GOT3 (cell line): ENCODE results near the gene JAM3.
"Not testable (repeated sequence)": the region's sequence is repeated elsewhere in the genome, so short reads cannot be mapped to it uniquely, and the experiment has no call there.

ENCODE experiments used
- DNase-seq: peaks from one replicate; lab custom pipeline; 2025; ENCODE audit warnings: mixed read lengths; lab: John Stamatoyannopoulos, UW

JAM3 gene

GRCh38 chr11:134062265-134063123 lies 6.4 kb upstream of the JAM3 start:
- no peak for DNase-seq

DNA sequence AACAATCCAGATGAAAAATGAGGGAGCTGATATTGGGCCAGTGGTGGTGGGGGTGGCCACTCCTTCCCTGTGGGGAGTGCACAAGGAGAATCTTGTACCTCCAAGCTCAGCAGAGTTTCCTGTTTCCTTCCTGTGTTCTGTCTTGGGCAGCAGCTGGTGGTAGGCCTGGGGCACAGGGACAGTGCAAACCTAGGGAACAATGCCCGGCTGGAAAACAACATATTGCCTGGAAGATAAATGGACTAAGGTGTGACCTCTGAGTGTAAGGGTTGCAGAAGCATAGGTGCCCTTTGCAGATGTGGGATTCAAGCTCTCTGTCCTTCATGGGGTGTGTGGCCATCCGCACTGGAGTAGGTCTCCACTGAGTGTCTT lies 5.8 kb upstream of the JAM3 start:
- DNase-seq: no peak

DNA sequence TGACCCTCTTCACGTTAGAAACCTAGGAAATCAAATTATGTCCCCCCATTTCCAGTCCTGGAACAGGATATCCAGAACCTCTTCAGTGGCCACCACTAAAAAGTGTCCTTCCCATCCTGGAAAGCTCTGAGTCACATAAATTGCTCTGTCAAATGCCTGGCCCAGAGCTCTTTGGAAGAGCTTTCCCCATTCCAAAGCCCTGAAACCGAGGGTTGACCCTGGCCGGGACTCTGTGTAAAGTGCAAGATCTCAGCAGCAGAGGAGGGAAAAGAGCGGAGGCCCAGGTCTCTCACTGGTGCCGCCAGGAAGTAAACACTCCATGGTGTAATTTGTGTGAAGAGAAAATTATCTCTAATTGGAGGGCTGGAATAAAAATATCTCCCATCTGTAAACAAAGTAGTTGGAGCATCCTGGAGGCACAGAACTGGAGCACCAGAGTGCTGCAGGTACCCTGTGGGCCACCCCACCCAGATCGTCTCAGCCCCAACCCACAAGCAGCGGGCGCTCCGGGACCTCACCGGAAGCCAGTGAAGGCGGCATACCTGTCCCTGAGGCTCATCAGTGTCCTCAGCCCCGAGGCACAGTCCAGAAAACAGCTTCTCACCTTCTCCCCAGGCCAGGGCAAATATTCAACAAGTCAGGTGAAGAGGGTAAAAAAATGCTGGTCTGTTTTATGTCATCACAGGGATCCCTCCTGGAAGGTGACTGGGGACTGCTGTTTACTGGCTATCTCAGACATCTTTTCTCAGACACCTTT lies 4.7 kb upstream of the JAM3 start:
- DNase-seq: no peak

DNA sequence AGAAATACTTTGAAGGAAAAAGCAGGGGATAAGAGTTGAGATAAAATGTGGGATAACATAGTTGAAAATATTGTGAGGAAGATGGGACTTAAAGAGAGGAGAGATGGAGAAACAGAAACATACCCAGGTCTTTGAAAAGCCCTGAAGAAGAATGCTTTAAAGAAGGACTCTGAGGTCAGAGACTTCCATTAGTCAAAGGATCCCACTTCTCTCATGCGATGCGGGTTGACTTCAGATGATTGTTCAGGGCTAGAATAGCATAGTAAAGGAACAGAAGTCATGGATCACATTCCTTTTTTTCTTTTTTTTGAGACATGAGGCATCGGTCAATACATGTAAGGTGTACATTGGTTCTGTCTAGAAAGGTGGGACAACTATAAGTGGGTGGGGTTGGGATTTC lies 3.5 kb upstream of the JAM3 start:
- no peak for DNase-seq

DNA sequence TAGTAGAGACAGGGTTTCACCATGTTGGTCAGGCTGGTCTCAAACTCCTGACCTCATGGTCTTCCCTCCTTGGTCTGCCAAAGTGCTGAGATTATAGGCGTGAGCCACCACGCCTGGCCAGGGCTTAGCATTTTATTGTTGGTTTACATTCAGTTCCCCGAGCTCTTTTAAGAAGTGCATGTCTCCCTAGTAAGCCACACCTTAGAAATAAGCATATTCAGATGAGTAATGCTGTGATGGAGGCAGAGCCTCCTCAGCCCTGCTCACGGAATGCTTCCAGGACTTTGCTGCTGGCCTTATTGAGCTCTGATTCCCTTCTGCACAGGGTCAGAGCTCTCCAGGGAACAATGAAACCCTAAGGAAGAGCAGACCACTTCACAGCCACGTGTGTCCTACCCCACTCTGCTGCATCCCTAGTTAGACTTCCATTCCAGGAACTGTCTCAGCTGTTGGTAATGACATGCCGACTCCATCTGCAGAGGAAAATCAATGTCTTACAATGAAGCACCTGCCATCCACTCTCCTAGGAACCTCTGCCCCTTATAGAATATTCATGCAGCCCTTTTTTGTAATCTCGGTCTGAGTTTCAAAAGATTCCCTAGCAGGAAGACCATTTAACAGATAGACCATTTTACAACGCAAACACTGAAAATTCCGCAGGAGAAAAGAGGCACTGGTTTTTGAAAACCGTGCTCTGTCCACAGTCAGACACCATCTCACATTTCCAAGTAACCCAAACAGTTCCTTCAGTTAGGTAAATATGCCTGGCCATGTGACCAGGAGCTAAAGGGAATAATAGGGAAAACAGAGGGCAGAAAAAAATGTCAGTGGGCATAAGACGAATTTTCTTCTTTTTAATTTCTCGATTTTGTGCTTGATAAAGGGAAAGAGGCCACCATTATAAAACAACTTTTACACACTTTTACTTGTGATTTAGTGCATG lies 1.7 kb upstream of the JAM3 start:
- no peak for DNase-seq

DNA sequence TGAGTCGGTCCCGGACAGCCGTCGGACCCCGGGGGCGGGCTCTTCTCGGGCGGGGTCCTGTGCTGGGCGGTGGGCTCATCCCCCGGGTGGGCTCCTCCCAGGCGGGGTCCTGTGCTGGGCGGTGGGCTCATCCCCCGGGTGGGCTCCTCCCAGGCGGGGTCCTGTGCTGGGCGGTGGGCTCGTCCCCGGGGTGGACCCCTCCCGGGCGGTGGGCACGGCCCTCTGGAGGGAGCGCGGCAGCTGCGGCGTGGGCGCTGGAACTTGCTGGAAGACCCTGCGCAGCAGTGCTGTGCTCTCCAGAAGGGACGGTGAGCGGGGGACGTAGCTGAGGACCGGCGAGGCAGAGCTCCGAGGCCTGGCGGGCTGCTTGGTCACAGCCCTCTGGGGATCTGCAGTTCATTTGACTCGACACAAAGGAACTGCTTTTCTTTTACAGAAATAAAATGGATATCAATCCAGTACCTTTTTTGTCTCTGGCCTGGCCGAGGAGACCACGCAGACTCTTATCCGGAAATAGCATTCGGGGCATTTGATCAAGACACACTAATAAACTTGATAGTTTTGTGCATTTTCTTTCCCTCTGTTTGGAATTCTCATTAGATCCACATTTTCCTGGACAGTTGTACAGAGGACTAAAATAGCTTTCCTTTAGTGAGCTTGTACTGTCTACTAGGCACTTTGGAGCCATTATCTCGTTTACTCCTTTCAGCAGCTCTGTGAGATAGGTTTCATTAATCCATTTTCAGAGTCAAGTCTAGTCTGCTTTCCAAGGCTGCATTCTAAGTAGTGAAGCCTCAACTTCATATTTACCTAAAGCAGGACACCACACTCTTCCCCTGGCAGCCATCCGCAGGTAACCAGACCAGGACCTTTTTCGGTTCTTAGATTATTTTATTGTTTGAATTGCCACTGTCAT lies 812 bp downstream of the JAM3 start:
- DNase-seq: no peak

DNA sequence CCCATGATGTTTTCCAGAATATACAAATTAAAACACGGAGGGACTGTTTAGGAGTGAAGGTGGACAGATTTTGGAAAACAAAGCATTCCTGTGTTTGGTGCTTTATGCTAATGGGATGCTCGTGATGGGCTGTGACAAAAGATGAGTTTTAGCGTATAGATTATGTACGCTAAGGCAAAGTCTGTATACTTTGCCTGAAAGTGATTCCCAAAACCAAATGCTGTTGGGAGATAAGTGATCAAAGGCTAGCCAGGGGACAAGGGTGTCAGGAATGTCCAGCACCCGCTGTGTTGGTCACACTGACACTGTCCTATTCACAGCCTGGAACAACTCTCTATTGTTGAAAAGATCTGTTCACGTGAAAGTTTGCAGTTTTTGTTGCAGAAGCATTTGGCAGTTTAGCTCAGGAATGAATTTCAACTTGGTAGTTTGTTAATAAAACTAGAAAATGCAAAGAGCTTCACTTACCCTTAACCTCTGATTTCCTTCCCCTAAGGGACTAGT lies 1.5 kb downstream of the JAM3 start:
- no peak for DNase-seq

GRCh38 chr11:134071306-134071705 lies 2.4 kb downstream of the JAM3 start:
- no peak for DNase-seq

- no peak for DNase-seq
These were observed 3.0 kb downstream of the JAM3 start for GRCh38 chr11:134071766-134072402.

GRCh38 chr11:134072844-134073243 lies 4.0 kb downstream of the JAM3 start:
- DNase-seq: no peak

DNA sequence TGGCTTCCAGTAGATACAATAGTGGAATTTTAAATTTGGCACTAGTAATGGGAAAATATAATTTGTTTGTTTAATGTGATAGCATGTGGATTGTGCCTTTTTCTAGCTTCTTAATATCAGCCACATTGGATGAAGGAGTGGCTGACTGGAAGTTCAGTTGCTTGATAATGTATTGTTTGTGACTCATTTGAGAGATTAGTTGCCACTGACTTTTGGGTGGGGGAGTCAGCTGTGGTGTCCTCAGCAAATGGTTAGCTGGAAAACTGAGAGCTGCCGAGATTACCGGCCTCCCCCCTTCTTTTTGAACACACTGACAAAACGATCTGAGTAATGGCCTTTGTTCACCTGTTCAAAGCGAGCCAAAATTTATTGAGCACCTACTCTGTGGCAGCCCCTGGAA lies 5.5 kb downstream of the JAM3 start:
- DNase-seq: no peak

DNA sequence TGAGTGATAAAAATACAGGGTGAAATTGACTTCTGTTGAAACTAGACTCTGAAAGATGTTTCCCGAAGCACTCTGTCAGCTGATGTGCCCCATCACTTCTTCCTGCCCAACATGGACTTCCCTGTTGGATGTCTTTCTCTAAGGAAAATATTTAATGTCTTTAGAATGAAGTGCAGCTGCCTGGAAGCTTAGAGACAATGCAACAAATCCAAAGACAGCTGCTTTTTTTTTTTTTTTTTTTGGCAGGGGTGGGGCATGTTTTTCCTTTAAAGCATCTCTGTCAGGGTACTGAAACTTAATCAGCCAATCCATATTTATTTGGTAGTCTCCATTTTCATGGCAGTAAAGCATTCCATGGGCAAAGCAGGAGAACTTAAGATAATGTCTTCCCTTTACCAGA lies 5.9 kb downstream of the JAM3 start:
- no peak for DNase-seq

GRCh38 chr11:134079317-134079716 lies 10.4 kb downstream of the JAM3 start:
- no peak for DNase-seq

- DNase-seq: not testable (repeated sequence)
These were observed 12.4 kb downstream of the JAM3 start for GRCh38 chr11:134081258-134081657.

DNA sequence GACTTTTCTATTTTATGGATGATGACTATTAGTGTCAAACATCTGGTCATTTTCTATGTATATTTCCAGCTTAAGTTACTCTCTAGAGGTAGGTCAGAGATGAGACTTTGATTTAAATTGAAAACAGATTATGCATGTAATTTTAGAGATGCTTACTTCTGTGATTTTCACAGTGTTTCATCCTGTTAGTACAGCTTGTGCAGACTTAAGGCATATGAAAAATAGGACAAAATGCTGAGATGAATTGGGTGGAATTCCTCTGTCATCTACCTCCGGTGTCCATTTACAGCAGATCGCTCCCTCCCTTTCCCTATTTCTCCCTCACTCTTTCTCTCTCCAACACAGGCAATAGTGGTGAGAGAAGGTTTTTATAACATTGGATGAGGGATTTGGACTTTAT lies 14.1 kb downstream of the JAM3 start:
- no peak for DNase-seq

GRCh38 chr11:134086376-134086775 lies 17.5 kb downstream of the JAM3 start:
- DNase-seq: no peak

DNA sequence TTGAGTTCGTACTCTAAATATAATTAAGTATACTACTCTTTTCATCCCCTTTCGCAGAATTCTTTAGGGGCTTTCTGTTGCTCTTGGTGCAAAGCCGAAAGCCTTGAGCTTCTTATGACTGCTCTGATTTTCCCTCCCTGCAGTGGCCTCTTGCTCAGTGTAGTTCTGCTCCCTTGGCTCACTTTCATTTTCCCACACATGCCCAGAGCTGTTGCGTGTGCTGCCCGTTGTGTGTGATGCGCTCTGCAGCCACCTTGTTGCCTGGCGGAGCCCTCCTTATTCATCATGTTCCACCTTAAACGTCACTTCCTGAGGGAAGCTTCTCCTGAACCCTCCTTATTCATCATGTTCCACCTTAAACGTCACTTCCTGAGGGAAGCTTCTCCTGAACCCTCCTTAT lies 23.1 kb downstream of the JAM3 start:
- not testable (repeated sequence) for DNase-seq

- no peak for DNase-seq
These were observed 28.3 kb downstream of the JAM3 start for GRCh38 chr11:134097166-134097565.

- DNase-seq: no peak
These were observed 29.8 kb downstream of the JAM3 start for GRCh38 chr11:134098566-134099184.

DNA sequence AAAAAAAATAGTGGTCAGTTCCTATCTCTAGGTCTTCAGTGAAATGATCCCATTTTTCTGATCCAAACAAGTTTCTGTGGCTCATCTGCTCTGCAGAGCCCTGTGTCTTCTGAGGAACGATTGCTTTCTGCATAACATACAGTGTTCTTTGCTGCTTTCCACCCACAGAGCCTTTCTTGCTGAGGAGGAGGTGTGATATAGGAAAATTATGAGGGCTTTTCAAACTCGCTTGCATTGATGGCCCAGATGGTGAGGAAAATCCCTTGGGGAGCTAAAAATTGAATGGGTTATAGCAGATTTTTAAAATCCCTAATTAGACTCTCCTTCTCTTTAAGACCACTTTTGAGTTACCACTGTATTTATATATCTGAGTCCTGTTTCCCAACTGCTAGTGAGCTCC lies 31.3 kb downstream of the JAM3 start:
- no peak for DNase-seq
